Breast epithelium (tissue), 4 donors: Measurements from ENCODE around the gene C10orf95. TPM values are rescaled to one million over a fixed set of nuclear protein-coding genes. Genes with fewer than 3 reads are reported as not detected.

Source experiments
- DNase-seq, 2 donors: peaks; one replicate each; pipeline ENCODE4 v3.0.0-alpha.2; 2019; ENCODE audit warnings: low spot score in 2 of 2
- H3K27ac ChIP-seq, 2 donors: fragments of 200-600 bp; sonication (generic) in 1 of 2; one replicate each; pipeline ENCODE4 v1.5.1; 2016 to 2019; ENCODE audit warnings: mild to moderate bottlenecking in 1 of 2
- H3K27me3 ChIP-seq, 2 donors: fragments of 200-600 bp; sonication (generic) in 1 of 2; one replicate each; pipeline versions ENCODE4 v1.5.1 to v1.6.0; 2017 to 2019; ENCODE audit warnings: control low read depth in 1 of 2, mild to moderate bottlenecking in 1 of 2
- H3K36me3 ChIP-seq: fragments of 200-600 bp; one replicate; pipeline ENCODE4 v1.5.1; 2019
- H3K4me1 ChIP-seq, 2 donors: fragments of 200-600 bp; sonication (generic); one replicate each; pipeline ENCODE4 v1.5.1; 2016 to 2019; ENCODE audit warnings: control low read depth in 1 of 2
- H3K4me3 ChIP-seq, 3 donors: fragments of 200-600 bp; sonication (generic); 1 replicate in 2 of 3; 2 replicates in 1 of 3; pipeline ENCODE4 v1.5.1; 2016 to 2019; ENCODE audit warnings: mild to moderate bottlenecking in 3 of 3, moderate library complexity in 2 of 3
- H3K9me3 ChIP-seq, 2 donors: fragments of 200-600 bp; sonication (generic) in 1 of 2; one replicate each; pipeline ENCODE4 v1.5.1; 2016 to 2019; ENCODE audit warnings: control low read depth in 1 of 2
- CTCF ChIP-seq, 3 donors: fragments of 450-650 bp; IDR thresholded peaks; one replicate each; pipeline ENCODE4 v1.5.1; 2016 to 2017; ENCODE audit warnings: antibody characterized with exemption in 3 of 3, mild to moderate bottlenecking in 3 of 3, moderate library complexity in 3 of 3
- POLR2A ChIP-seq: fragments of 450-650 bp; IDR thresholded peaks from one replicate; pipeline ENCODE4 v1.6.1; 2016; ENCODE audit warnings: antibody characterized with exemption, mild to moderate bottlenecking, moderate library complexity
- POLR2AphosphoS5 ChIP-seq, 3 donors: sonication (generic); formaldehyde crosslinking; IDR thresholded peaks; one replicate each; pipeline ENCODE4 v1.6.1; 2017; ENCODE audit warnings: antibody characterized with exemption in 3 of 3
- intact Hi-C: fragments of 100-400 bp; cut with DNase I; formaldehyde crosslinking; loops from one replicate; pipeline ENCODE4 v1.15.1; 2023; ENCODE audit warnings: low total_unique reads
- total RNA-seq, 3 donors: library from RNA; depleted of rRNA; stranded (reverse); fragments of >200 nt; gene quantifications; one replicate each; pipeline ENCODE4 v1.1.0, GENCODE V29; 2016

C10orf95 gene
- total RNA-seq, 3 donors from 2014 or later, result 0.33 to 0.59 TPM; not detected in 1

GRCh38 chr10:102404361-102405107 lies 46.8 kb downstream of the C10orf95 start:
- no peak for DNase-seq
- H3K4me3 ChIP-seq, result no peak overlapping the region
- H3K36me3 ChIP-seq, result no peaks in the 10 kb centered on the region
- H3K27me3 ChIP-seq, result peaks cover 2 to 19% of the 10 kb centered on the region in 2 donors
- no peaks in the 10 kb centered on the region for H3K9me3 ChIP-seq
- intact Hi-C loops, result loop anchor here (10.0 kb wide), 1 partner anchor 250 kb away; the partner anchor contains the start of gene NOLC1
- TF ChIP-seq POLR2AphosphoS5 (IDR thresholded peaks at IDR 0.05) (no peak), POLR2A (no peak), CTCF (IDR thresholded peaks at IDR 0.05) (no peak)
- H3K4me1 ChIP-seq, result peaks cover 0 to 4% of the 10 kb centered on the region in 2 donors
- no peak overlapping the region for H3K27ac ChIP-seq

DNA sequence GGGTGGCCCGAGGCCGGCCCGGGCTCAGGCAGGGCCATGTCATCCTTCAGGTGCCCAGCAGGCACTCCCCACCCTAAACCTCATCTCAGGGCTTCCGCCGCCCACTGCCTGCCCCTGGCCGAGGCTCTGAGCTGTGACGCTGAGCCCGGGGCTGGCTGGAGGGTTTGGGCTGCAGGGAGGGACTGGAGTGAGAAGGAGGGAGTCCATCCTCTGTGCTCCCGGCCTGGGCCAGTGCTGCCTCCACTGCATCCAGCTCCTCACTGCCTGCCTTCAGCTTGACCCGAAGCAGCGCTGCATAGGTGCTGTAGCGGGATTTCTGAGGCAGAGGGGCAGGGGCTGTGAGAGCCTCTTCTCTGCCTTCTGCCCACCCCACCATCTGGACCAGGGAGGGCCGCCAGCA lies 48.2 kb downstream of the C10orf95 start:
- Histone ChIP-seq H3K36me3 (no peaks in the 10 kb centered on the region), H3K27me3 (peaks cover 0 to 9% of the 10 kb centered on the region in 2 donors), H3K9me3 (no peaks in the 10 kb centered on the region), H3K4me1 (peaks cover 0 to 4% of the 10 kb centered on the region in 2 donors), H3K4me3 (no peak overlapping the region), H3K27ac (no peak overlapping the region)
- intact Hi-C loops, result loop anchor here (10.0 kb wide), 1 partner anchor 248 kb away; the partner anchor contains the start of gene NOLC1
- TF ChIP-seq CTCF (IDR thresholded peaks at IDR 0.05), result no peak
- no peak for TF ChIP-seq POLR2A
- no peak for TF ChIP-seq POLR2AphosphoS5 (IDR thresholded peaks at IDR 0.05)
- no peak for DNase-seq

GRCh38 chr10:102402512-102402896 lies 48.8 kb downstream of the C10orf95 start:
- TF ChIP-seq POLR2A, result no peak
- no peak for TF ChIP-seq CTCF (IDR thresholded peaks at IDR 0.05)
- no peak for TF ChIP-seq POLR2AphosphoS5 (IDR thresholded peaks at IDR 0.05)
- H3K9me3 ChIP-seq, result no peaks in the 10 kb centered on the region
- peaks cover 0 to 4% of the 10 kb centered on the region in 2 donors for H3K4me1 ChIP-seq
- no peak overlapping the region for H3K4me3 ChIP-seq
- intact Hi-C loops, result loop anchor here (10.0 kb wide), 1 partner anchor 248 kb away; the partner anchor contains the start of gene NOLC1
- DNase-seq, result no peak
- peaks cover 0 to 3% of the 10 kb centered on the region in 2 donors for H3K27me3 ChIP-seq
- no peak overlapping the region for H3K27ac ChIP-seq
- no peaks in the 10 kb centered on the region for H3K36me3 ChIP-seq

DNA sequence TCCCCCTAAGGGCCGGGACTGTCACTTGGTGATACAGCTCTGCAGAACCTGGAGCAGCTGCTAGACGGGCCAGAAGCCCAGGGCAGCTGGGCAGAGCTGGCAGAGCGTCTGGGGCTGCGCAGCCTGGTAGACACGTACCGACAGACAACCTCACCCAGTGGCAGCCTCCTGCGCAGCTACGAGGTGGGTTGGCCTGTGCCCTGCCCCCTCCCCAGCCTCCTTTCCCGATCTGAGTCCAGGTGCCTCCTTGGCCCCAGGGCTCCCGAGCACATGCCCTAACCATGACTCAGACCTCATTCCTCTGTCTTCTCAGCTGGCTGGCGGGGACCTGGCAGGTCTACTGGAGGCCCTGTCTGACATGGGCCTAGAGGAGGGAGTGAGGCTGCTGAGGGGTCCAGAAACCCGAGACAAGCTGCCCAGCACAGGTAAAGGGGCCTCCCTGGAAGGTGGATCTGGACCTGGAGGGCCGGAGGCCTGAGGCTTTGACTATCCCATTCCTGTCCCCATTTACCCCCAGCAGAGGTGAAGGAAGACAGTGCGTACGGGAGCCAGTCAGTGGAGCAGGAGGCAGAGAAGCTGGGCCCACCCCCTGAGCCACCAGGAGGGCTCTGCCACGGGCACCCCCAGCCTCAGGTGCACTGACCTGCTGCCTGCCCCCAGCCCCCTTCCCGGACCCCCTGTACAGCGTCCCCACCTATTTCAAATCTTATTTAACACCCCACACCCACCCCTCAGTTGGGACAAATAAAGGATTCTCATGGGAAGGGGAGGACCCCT lies 49.4 kb downstream of the C10orf95 start:
- H3K27me3 ChIP-seq, result no peaks in the 10 kb centered on the region
- TF ChIP-seq POLR2AphosphoS5 (IDR thresholded peaks at IDR 0.05), result no peak
- no peak for TF ChIP-seq POLR2A
- TF ChIP-seq CTCF (IDR thresholded peaks at IDR 0.05), result no peak
- no peak for DNase-seq
- peaks cover 1 to 4% of the 10 kb centered on the region in 2 donors for H3K4me1 ChIP-seq
- H3K36me3 ChIP-seq, result no peaks in the 10 kb centered on the region
- no peaks in the 10 kb centered on the region for H3K9me3 ChIP-seq
- no peak overlapping the region for H3K27ac ChIP-seq
- intact Hi-C loops, result loop anchor here (10.0 kb wide), 1 partner anchor 247 kb away; the partner anchor contains the start of gene NOLC1
- H3K4me3 ChIP-seq, result no peak overlapping the region

DNA sequence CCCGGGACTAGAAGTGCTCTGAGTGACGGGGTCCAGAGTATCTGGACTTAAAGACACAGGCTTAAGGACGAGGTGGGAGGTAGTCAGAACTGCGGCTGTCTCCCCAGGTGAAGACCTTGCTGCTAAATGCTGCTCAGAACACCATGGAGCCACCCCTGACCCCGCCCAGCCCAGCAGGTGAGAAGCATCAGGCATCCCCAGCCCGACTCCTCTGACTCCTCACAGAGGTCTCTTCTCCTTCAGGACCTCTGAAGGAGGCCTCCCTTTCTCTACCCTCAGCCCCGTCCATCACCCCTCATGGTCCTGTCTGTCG lies 50.0 kb downstream of the C10orf95 start:
- intact Hi-C loops, result loop anchor here (10.0 kb wide), 1 partner anchor 246 kb away; the partner anchor contains the start of gene NOLC1
- no peaks in the 10 kb centered on the region for H3K9me3 ChIP-seq
- no peak for TF ChIP-seq POLR2A
- no peak for TF ChIP-seq POLR2AphosphoS5 (IDR thresholded peaks at IDR 0.05)
- no peak for TF ChIP-seq CTCF (IDR thresholded peaks at IDR 0.05)
- H3K27ac ChIP-seq, result no peak overlapping the region
- H3K4me1 ChIP-seq, result peaks cover 4 to 7% of the 10 kb centered on the region in 2 donors
- no peaks in the 10 kb centered on the region for H3K27me3 ChIP-seq
- H3K4me3 ChIP-seq, result no peak overlapping the region
- no peaks in the 10 kb centered on the region for H3K36me3 ChIP-seq
- DNase-seq, result no peak
